GM21786 (cell line): ENCODE data around the gene RIC8B.
A peak's percentile ranks its signal among the peaks of the same experiment; 100 is the strongest.
"Not testable (repeated sequence)": the region's sequence is repeated elsewhere in the genome, so short reads cannot be mapped to it uniquely, and the experiment has no call there.

Experiments
- ATAC-seq: cut with Tn5 transposase; IDR thresholded peaks from one replicate; pipeline ENCODE4 v1.9.1; 2021; ENCODE audit not compliant: unreplicated experiment

Gene RIC8B

DNA sequence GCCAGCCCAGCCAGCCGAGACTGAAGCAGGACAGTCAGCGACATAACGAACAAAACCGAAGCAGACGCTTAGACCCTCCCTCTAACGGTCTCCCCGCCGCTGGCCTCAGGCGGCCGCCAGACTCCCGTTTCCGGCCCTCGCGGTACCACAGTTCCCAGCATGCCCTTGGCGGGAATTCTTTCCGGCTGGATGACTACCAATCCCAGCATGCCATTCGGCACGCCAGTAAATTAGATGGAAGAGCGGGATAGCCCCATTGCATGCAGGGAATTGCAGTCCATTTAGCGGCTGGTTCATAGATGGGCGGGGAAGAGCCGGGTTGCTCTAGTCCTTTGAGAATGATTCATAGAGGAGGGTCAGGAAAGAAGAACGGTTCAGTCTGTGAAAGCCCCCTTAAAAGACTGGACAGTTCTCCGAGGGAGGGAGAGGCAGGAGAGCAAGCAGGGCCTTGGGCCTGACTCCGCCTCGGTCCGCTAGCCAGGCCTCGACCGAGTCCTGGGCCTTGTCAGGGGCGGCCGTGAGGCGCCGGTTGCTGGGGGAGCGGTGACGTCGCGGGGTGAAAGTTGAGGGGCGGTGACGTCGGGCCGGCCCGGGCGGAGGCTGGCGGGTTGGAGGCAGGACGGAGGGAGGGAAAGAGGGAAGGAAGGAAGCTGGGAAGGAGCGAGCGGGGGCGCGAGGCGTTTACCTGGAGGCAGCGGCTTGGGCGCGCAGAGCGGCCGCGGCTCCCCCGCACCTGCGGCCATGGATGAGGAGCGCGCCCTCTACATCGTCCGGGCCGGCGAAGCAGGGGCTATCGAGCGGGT lies at the start of gene RIC8B:
Gene RIC8B (plus strand): TSS at position 678 of the 803 bp plus-strand sequence. CDS start 64 bp downstream, at position 742.
- peak; percentile 85 for ATAC-seq

- no peak for ATAC-seq
Measured at GRCh38 chr12:106724934-106725333, 49.5 kb upstream of the RIC8B start.

- ATAC-seq = not testable (repeated sequence)
Measured at GRCh38 chr12:106726603-106727202, 47.8 kb upstream of the RIC8B start.

- no peak for ATAC-seq
Measured at GRCh38 chr12:106729611-106730010, 44.9 kb upstream of the RIC8B start.

DNA sequence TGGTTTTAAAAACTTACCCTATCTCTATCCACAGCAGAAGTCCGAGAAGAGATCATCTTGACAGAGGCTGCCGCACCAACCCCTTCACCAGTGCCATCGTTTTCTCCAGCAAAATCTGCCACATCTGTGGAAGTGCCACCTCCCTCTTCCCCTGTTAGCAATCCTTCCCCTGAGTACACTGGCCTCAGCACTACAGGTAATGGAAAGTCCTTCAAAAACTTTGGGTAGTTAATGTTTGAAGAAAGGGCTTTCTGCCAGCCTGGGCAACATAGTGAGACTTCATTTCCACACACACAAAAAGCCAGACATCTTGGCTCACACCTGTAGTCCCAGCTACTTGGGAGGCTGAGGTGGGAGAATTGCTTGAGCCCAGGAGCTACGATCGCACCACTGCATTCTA lies 41.6 kb upstream of the RIC8B start:
- no peak for ATAC-seq

- ATAC-seq = no peak
Measured at GRCh38 chr12:106733660-106734059, 40.8 kb upstream of the RIC8B start.

DNA sequence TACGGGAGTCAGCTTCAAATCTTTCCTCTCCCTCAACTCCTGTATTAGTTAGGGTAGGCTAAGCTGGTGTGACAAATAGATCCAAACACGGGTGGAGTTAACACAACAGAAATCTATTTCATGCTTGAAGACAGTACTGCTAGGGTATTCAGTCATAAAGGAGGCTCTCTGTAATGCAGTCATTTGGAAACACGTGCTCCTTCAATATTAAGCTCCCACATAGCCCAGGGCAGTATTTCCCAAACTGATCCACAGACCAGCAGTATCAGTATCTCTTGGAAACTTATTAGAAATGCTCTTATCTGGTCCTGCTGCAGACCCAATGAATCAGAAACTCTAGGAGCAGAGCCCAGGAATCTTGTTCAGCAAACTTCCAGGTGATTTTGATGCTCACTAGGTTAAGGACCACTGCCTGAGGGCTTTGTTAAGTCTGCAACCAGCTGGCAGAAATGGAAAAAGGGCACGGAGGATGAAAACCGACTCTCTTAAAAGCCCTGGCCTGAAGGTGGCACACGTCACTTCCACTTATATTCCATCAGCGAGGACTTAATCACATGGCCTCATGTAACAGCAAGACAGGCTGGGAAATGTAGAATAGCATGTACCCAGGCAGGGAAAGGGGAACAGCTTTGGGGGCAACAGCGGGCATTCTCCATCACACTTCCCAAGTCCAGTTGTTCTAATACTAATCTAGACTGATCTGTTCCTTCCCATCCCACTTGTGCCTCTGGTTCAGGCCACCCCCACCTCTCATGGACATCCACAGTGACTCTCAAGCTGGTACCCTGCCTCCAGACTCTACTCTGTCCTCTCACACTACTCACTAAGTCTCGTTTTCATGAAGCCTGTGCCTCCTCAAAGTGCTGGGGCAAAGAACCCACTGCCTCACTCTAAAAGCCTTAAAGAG lies 38.2 kb upstream of the RIC8B start:
- no peak for ATAC-seq

GRCh38 chr12:106739318-106739717 lies 35.2 kb upstream of the RIC8B start:
- no peak for ATAC-seq

DNA sequence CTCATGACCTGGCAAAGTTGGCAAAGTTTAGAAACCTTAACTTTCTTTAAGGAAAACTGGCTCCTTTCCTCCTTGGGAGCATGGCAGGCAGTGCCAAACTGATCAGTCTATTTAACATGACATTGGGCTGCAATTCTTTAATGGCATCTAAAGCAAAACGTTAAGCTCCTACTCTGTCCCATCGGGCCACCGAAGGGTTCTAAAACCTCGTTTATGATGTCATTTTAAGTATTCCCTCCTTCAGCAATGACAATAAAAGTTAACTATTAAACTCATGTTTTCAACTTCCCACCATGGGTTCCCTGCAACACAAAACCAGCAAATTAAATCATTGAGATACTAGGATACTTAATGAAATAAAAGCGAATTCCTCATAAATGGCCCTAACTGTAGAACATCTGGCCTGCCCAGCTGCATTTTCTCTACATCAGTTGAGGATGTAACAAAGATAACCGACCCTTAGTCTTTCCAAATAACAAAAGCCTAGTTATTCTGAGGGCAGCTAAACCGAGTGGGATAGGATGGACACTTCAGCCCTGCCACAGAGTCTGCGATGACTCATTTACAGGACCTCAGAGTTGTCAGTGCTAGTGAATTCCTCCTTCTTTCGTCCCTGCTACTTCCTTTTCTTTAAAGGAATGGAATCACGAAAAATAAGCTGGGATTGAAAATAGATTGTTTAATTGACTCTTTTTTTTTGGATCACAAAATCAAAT lies 34.5 kb upstream of the RIC8B start:
- ATAC-seq = no peak

DNA sequence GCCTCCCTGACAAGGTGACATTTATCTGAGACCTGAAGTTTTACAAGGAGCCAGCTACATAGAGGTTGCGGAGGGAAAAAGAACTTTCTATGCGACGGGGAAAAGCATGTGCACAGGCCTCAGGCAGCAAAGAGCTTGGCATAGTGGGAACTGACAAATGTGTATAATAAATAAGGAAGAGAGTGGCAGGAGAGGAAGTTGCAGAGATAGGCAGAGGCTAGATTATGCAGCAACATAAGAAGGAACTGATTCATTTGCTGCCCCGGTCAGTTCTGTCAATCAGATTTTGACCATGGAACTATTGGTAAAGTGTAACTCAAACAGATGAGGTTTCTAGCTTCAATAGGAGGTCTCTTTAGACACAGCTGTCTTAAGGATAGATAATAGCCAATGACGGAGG lies 33.7 kb upstream of the RIC8B start:
- ATAC-seq = no peak

DNA sequence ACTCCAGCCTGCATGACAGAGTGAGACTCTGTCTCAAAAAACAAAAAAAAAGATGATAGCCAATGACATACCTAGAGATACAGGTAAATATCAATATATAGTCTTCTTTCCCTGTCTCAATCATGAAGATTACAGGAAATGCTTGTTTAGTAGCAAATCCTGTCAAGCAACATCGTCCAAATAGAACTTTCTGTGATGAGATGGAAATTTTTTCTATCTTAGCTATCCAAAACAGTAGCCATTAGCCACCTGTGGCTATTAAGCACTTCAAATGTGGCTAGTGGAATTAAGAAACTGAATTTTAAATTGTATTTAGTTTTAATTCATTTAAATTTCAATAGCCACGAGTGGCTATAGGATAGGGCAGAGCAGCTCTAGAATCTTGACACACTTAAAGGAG lies 33.2 kb upstream of the RIC8B start:
- ATAC-seq = no peak

DNA sequence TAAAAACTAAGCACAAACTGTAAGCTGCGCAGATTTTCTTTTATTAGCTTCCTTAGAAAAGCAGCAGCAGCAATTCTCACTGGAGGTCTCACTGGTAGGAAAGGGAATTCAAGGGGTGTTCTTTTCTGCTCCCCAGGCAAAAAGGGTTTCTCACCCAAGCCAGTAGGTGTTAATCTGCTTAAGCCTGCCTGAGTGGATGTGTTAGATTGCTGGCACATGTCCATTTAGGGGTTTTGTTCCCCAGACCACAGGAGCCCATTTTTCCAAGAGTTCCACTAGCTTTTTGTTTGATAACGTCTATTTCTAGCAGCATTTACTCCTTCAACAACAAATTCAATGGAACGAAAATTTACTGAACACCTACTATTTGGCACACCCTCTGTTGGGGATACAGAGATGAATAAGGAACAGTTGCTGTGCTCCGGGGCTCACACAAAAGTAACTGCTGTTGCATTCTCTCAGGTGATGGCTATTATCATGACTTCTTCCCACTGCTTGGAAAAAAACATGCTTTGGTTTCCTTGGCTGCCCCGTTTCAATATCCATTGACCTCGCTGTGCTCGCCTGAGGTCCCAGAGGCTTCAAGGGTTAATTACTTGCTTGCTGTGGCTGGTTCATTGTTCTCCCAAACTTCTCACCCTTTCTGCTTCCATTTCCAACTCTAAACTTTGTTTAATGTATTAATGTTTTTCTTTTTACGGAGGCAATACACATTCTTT lies 31.1 kb upstream of the RIC8B start:
- ATAC-seq = no peak

DNA sequence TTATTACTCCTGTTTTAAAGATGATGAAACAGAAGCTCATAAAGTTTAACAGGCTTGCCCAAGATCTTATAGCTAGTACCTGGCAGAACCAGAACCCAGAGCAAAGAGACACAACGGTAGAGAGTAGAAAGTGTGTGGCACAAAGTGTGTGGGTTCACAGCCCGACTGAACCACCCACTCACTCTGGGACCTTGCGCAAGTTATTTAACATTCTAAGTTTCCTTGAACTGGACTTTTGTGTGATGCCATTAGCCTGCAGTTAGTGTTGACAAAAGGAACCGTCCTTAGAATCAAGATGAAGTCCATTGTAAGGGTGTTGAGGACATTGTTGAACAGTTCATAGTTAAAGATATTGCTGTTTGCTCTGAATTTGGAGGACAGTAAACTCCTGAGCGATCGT lies 29.9 kb upstream of the RIC8B start:
- no peak for ATAC-seq

GRCh38 chr12:106745181-106745745 lies 29.2 kb upstream of the RIC8B start:
- no peak for ATAC-seq

DNA sequence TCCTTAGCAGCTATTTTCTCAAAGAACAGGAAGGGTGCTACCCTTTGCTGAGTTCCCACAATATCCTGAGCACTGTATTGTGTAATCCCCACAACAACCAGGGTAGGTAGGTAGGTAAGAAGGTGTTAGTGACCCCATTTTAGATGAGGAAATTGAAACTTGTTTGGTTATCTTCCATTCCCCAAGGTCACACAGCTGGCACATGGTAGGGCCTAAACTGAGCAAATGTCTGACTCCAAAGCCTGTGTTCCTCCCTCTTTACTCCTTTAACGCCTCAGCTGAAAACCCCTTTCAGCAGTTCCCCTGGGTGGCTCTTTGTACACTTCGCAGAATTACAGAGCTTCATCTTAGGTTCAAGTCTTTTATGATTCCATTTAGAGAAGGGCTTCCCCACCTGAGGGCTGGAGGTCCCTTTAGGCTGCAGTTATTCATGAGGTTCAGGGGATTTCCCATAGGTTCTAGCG lies 26.5 kb upstream of the RIC8B start:
- ATAC-seq = no peak

DNA sequence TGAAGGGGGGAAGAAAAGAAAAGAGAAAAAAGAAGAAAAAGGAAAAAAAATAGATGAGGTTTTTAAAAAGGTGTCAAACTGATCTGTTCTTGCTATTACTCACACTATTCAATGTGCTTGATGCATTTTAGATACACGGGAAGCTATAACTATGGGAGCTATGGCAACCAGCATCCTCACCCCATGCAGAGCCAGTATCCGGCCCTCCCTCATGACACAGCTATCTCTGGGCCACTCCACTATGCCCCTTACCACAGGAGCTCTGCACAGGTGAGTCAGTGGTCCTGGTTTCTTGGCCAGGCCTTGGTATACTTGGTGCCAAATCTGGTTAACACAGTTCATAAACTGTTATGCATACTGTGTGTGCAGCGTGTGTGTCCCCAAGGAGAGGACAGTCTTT lies 24.0 kb upstream of the RIC8B start:
- no peak for ATAC-seq

- ATAC-seq = peak; percentile 99
Measured at GRCh38 chr12:106753526-106753925, 21.0 kb upstream of the RIC8B start.

DNA sequence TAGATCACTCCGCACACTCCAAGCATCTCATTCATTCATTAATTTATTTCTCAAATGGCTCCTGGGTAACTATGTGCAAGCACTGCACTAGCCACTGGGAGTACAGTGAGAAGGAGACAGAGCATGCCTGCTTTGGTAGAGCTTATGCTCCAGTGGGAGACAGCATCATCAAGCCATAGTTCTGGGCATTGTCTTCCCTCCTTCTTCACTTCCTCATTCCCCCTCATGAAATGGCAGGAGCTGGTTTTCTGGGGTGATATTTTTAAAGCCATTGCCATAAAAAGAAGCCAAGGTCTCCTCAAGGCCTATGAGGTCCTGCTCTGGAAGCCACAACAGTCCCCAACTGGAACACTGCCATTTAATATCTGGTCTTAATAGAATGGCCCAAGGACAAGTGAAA lies 20.2 kb upstream of the RIC8B start:
- no peak for ATAC-seq

- no peak for ATAC-seq
Measured at GRCh38 chr12:106757623-106758348, 16.7 kb upstream of the RIC8B start.
